Fibroblast of lung (primary cell): ENCODE results near the gene HLA-DOA. TPM values are rescaled to one million over a fixed set of nuclear protein-coding genes. Genes with fewer than 3 reads are reported as not detected.
A peak's percentile ranks its signal among the peaks of the same experiment; 100 is the strongest.

Source experiments
- DNase-seq, 2 donors: peaks; one replicate each; pipeline versions ENCODE4 v3.0.0 to v3.0.0-alpha.2; 2010; ENCODE audit warnings: low read depth in 2 of 2
- H2AFZ ChIP-seq: 2 replicates; pipeline ENCODE4 v1.5.1; 2012; ENCODE audit warnings: low read length, control low read depth, inconsistent platforms
- H3K27ac ChIP-seq: 2 replicates; pipeline ENCODE4 v1.5.1; 2011; ENCODE audit warnings: low read length, control low read depth; ENCODE audit not compliant: insufficient read depth
- H3K27me3 ChIP-seq: 2 replicates; pipeline ENCODE4 v1.5.1; 2011; ENCODE audit warnings: mild to moderate bottlenecking, low read length; ENCODE audit not compliant: control insufficient read depth, insufficient read depth
- H3K36me3 ChIP-seq: 2 replicates; pipeline ENCODE4 v1.5.1; 2011; ENCODE audit warnings: low read length; ENCODE audit not compliant: control insufficient read depth, insufficient read depth
- H3K4me1 ChIP-seq: 2 replicates; pipeline ENCODE4 v1.5.1; 2011; ENCODE audit warnings: low read length; ENCODE audit not compliant: control insufficient read depth, insufficient read depth; ENCODE audit errors: extremely low read depth
- H3K4me2 ChIP-seq: 2 replicates; pipeline ENCODE4 v1.5.1; 2011; ENCODE audit warnings: low read length, control low read depth; ENCODE audit not compliant: insufficient read depth; ENCODE audit errors: extremely low read depth
- H3K4me3 ChIP-seq, 4 experiments: fragments of 200-600 bp in 1 of 4; sonication (generic) in 1 of 4; replicated peaks in 1 of 4; 2 replicates each; pipeline ENCODE4 v1.5.1; 2011 to 2016; ENCODE audit warnings: low read length in 4 of 4, low read depth in 3 of 4, mild to moderate bottlenecking in 3 of 4, control low read depth in 2 of 4, inconsistent platforms in 1 of 4, mixed read lengths in 1 of 4; ENCODE audit not compliant: insufficient read depth in 1 of 4; ENCODE audit errors: control extremely low read depth in 1 of 4
- H3K79me2 ChIP-seq: 2 replicates; pipeline ENCODE4 v1.5.1; 2012; ENCODE audit warnings: mild to moderate bottlenecking, low read length, inconsistent platforms; ENCODE audit not compliant: control insufficient read depth, insufficient read depth
- H3K9ac ChIP-seq: 2 replicates; pipeline ENCODE4 v1.5.1; 2011; ENCODE audit warnings: mild to moderate bottlenecking, low read length, control low read depth; ENCODE audit not compliant: insufficient read depth
- H3K9me3 ChIP-seq: 2 replicates; pipeline ENCODE4 v1.5.1; 2012; ENCODE audit warnings: low read depth, low read length; ENCODE audit not compliant: control insufficient read depth, insufficient read depth
- H4K20me1 ChIP-seq: 2 replicates; pipeline ENCODE4 v1.5.1; 2011; ENCODE audit warnings: low read length; ENCODE audit not compliant: control insufficient read depth, insufficient read depth; ENCODE audit errors: extremely low read depth
- CTCF ChIP-seq, 2 donors: IDR thresholded peaks in 1 of 2; conservative IDR thresholded peaks in 1 of 2; 1 replicate in 1 of 2; 2 replicates in 1 of 2; pipeline ENCODE4 v1.5.1; 2011 to 2012; ENCODE audit warnings: low read length in 2 of 2, control low read depth in 1 of 2, inconsistent platforms in 1 of 2, low read depth in 1 of 2, mild to moderate bottlenecking in 1 of 2
- EZH2 ChIP-seq: IDR thresholded peaks from 2 replicates; pipeline ENCODE4 v1.5.1; 2012; ENCODE audit warnings: low read length, control low read depth, mild to moderate bottlenecking; ENCODE audit errors: missing control alignments
- polyA plus RNA-seq, 2 donors: library from polyadenylated mRNA; depleted of rRNA in 1 of 2; stranded (reverse) in 1 of 2; unstranded in 1 of 2; fragments of >200 nt; gene quantifications; 2 replicates each; pipeline ENCODE4 v1.2.1, GENCODE V29; 2011 to 2012; ENCODE audit warnings: missing spikeins in 1 of 2
- total RNA-seq: library from RNA; depleted of rRNA; stranded (reverse); fragments of >200 nt; gene quantifications from 2 replicates; pipeline ENCODE4 v1.2.1, GENCODE V29; 2014

HLA-DOA gene
- total and polyA plus RNA-seq, 2 donors (not counting 1 experiment from before 2014, with no cell fraction given): not detected

- peaks cover 1% of the 10 kb centered on the region for H4K20me1 ChIP-seq
- peaks cover 13% of the 10 kb centered on the region for H3K4me1 ChIP-seq
- H2AFZ ChIP-seq: peak overlapping the region; percentile 68
- no peaks in the 10 kb centered on the region for H3K27me3 ChIP-seq
- peak overlapping the region; percentile 100 for H3K27ac ChIP-seq
- H3K9ac ChIP-seq: peak overlapping the region; percentile 97
- DNase-seq: peak; percentile 49 to 61
- H3K79me2 ChIP-seq: peaks cover 12% of the 10 kb centered on the region
- peak overlapping the region; percentile 73 to 85 (median 78) for H3K4me3 ChIP-seq
- H3K36me3 ChIP-seq: peaks cover under 1% of the 10 kb centered on the region
- TF ChIP-seq CTCF (conservative IDR thresholded peaks at IDR 0.05 in 1 of 2, IDR thresholded peaks at IDR 0.05 in 1 of 2; ENCODE audit: low read depth in 1 of 2, low read length in 2 of 2): peak; percentile 52 to 62
- no peak for TF ChIP-seq EZH2
- no peaks in the 10 kb centered on the region for H3K9me3 ChIP-seq
- H3K4me2 ChIP-seq: peak overlapping the region; percentile 99
Measured at GRCh38 chr6:32967151-32968091, 42.0 kb downstream of the HLA-DOA start.

GRCh38 chr6:32964776-32965175 lies 44.6 kb downstream of the HLA-DOA start:
- Histone ChIP-seq H3K4me1 (peaks cover 13% of the 10 kb centered on the region), H4K20me1 (no peaks in the 10 kb centered on the region), H3K27me3 (no peaks in the 10 kb centered on the region), H3K9me3 (no peaks in the 10 kb centered on the region), H3K79me2 (peaks cover 8% of the 10 kb centered on the region), H2AFZ (no peak overlapping the region), H3K9ac (no peak overlapping the region), H3K4me3 (no peak overlapping the region), H3K4me2 (no peak overlapping the region), H3K27ac (no peak overlapping the region), H3K36me3 (no peaks in the 10 kb centered on the region)
- TF ChIP-seq CTCF (conservative IDR thresholded peaks at IDR 0.05 in 1 of 2, IDR thresholded peaks at IDR 0.05 in 1 of 2; ENCODE audit: low read depth in 1 of 2, low read length in 2 of 2): no peak
- TF ChIP-seq EZH2: no peak
- no peak for DNase-seq

- H3K27me3 ChIP-seq: no peaks in the 10 kb centered on the region
- no peaks in the 10 kb centered on the region for H3K36me3 ChIP-seq
- H3K79me2 ChIP-seq: peaks cover 8% of the 10 kb centered on the region
- no peaks in the 10 kb centered on the region for H3K9me3 ChIP-seq
- TF ChIP-seq CTCF (conservative IDR thresholded peaks at IDR 0.05 in 1 of 2, IDR thresholded peaks at IDR 0.05 in 1 of 2; ENCODE audit: low read depth in 1 of 2, low read length in 2 of 2) (no peak), EZH2 (no peak)
- H3K27ac ChIP-seq: no peak overlapping the region
- H3K4me3 ChIP-seq: no peak overlapping the region
- no peak for DNase-seq
- no peaks in the 10 kb centered on the region for H4K20me1 ChIP-seq
- no peak overlapping the region for H3K9ac ChIP-seq
- H2AFZ ChIP-seq: no peak overlapping the region
- peaks cover 13% of the 10 kb centered on the region for H3K4me1 ChIP-seq
- no peak overlapping the region for H3K4me2 ChIP-seq
Measured at GRCh38 chr6:32963866-32964265, 45.5 kb downstream of the HLA-DOA start.
